Measurements from ENCODE around the gene KRT6B. TPM values are rescaled to one million over a fixed set of nuclear protein-coding genes. Genes with fewer than 3 reads are reported as not detected.

The KRT6B gene
- total and polyA plus RNA-seq, 9 of the 15 experiments (the other 6 are each of a cell fraction or from before 2014, with no cell fraction given) = not detected

DNA sequence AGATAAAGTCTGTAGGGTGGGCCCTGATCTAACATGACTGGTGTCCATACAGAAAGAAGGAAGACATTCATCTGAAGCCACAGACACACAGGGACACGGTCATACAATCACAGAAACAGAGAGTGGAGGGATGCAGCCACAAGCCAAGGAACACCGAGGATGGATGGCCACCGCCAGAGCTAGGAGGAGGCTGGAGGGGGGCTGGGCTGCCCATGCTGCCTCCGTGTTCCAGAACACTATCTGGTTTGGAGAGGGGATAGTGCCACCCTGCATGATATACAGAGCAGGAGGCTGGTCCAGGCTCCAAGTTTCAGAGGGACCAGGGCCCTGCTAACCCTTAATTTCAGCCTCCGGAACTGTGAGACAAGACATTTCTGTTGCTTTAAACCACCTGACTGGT, 26.5 kb downstream of the KRT6B start (continued):
- TF ChIP-seq, protein P1, sequence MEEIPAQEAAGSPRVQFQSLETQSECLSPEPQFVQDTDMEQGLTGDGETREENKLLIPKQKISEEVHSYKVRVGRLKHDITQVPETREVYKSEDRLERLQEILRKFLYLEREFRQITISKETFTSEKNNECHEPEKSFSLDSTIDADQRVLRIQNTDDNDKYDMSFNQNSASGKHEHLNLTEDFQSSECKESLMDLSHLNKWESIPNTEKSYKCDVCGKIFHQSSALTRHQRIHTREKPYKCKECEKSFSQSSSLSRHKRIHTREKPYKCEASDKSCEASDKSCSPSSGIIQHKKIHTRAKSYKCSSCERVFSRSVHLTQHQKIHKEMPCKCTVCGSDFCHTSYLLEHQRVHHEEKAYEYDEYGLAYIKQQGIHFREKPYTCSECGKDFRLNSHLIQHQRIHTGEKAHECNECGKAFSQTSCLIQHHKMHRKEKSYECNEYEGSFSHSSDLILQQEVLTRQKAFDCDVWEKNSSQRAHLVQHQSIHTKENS (CRISPR knock-in tag; IDR thresholded peaks at IDR 0.05) = no peak
- TF ChIP-seq SMARCE1 (IDR thresholded peaks at IDR 0.05) (no peak), FOS (IDR thresholded peaks at IDR 0.05; ENCODE audit: extremely low read depth, insufficient read length) (no peak), ZNF431 (CRISPR knock-in tag; IDR thresholded peaks at IDR 0.05) (no peak), MTA3 (IDR thresholded peaks at IDR 0.05; ENCODE audit: borderline replicate concordance) (no peak), DMBX1 (CRISPR knock-in tag; IDR thresholded peaks at IDR 0.05; ENCODE audit: borderline replicate concordance) (no peak), ZZZ3 (IDR thresholded peaks at IDR 0.05) (no peak)
- TF ChIP-seq, protein P2, sequence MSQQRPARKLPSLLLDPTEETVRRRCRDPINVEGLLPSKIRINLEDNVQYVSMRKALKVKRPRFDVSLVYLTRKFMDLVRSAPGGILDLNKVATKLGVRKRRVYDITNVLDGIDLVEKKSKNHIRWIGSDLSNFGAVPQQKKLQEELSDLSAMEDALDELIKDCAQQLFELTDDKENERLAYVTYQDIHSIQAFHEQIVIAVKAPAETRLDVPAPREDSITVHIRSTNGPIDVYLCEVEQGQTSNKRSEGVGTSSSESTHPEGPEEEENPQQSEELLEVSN (IDR thresholded peaks at IDR 0.05; ENCODE audit: borderline replicate concordance in 1 of 2, extremely low read depth in 1 of 2, insufficient read depth in 1 of 2, insufficient read length in 1 of 2, low read depth in 1 of 2, low read length in 1 of 2, poor library complexity in 1 of 2, severe bottlenecking in 1 of 2) = no peak
